NCI-H187 (cell line): ENCODE results near the gene FBXL22.

Source experiments
- DNase-seq, 2 experiments: peaks; one replicate each; lab custom pipeline; 2025; lab: John Stamatoyannopoulos, UW

FBXL22 gene, protein sequence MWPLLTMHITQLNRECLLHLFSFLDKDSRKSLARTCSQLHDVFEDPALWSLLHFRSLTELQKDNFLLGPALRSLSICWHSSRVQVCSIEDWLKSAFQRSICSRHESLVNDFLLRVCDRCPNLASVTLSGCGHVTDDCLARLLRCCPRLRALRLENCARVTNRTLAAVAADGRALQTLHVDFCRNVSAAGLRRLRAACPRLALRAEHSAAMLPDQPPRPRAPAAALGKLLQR

DNA sequence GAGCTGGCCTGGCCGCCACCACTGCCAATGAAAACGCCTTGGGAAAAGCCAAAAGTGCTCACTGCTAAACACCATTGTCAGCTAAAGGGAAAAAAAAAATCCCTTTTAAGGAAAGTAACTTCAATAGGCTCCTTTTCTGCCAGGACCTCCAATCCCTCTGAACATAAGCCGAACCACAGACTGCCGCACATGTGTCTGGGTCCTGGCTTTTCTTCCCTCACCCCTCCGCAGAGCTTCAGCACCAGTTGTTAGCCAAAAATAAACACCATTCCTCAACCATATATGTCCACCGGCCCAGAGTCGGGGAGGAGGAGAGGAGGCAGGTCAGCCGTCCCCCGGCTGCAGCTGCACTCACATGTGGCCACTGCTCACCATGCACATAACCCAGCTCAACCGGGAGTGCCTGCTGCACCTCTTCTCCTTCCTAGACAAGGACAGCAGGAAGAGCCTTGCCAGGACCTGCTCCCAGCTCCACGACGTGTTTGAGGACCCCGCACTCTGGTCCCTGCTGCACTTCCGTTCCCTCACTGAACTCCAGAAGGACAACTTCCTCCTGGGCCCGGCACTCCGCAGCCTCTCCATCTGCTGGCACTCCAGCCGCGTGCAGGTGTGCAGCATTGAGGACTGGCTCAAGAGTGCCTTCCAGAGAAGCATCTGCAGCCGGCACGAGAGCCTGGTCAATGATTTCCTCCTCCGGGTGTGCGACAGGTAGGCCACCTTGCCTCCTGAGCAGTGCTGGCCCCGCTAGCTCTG is at the start of gene FBXL22:
Gene FBXL22, plus strand, starts transcription at position 350 of the 753 bp plus-strand sequence. Its CDS starts 6 bp downstream, at position 356.
- DNase-seq, result peak; percentile 18 to 23

DNA sequence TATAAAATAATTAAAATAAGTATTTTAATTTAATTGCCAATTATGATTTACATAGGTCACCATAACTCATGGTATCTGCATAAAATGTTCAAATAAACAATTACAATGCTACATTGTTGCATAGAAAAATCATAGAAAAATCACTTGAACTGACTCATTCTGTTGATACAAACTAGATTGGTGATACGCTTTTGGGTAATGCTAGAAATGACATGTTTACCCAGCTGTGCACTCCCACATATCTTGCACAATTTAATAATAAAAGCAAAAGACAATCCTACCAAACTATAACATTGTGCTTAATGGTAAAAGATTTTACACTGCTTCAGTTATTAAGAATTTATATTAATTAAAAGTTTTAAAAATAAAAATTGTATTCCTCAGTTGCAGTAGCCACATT is 45.8 kb upstream of the FBXL22 start:
- DNase-seq, result no peak

DNA sequence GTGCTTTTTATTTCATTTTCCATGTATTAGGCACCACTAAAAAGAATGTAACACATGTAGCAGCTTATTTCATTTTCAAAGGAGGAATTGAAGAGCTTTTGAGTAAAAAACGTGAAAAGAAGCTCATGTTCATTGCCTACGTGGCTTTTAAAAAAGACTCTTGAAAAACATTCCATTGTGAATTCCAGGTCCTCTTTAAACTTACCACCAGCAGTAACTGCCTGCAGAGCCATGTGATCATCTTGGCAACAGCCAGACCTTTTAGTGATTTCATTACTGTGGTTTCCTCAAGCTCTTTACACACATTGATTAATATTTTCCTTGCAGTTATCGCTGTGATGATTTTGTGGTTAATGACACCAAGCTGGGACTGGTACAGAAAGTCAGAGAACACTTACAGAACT is 43.8 kb upstream of the FBXL22 start:
- DNase-seq, result no peak

DNA sequence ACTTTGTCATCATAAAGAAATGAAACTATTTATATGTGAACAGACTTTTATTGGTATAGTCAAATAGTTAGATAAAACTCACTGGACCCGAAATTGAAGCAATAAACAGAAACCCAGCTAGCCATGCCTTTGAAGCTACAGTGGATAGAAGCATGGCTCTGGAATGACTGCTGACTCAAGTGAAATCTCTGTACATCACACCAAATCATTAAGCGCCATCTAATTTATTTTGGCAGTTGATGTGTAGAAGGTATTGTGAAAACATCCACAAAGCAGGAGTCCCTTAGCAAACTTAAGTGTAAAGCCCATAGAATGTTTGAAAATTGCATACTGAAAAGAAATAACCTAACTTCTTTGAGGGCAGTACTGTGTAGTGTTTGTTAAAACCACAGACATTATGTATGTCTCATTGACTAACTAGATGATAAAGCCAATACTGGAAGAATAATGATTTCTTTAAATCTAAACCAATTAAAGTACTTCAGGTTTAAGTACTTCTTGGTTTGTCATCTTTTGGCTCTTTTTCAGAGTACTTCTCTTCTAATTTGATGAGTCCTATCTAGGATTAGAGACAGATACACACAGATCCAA is 42.8 kb upstream of the FBXL22 start:
- no peak for DNase-seq

- DNase-seq, result no peak
Observed at GRCh38 chr15:63555507-63555906, 41.7 kb upstream of the FBXL22 start.

DNA sequence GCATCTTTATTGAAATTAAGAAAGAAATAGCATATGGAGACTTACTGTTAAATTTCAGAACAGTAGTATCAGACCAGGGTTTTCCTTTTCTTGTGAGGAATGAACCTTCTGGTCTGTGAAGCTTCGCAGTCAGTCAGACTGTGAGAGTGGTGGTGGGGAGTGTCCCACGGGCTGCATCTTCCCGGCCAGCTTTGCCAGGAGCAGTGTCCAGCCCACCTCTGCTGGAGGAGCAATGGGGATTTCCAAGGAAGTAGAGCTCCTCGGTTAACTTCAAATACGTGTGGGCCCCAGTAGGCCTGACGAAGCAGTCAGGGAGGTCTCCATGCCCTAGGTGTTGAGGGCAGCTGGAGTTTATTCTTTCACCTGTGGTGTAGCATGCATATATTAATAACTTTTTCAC is 40.9 kb upstream of the FBXL22 start:
- DNase-seq, result no peak

GRCh38 chr15:63556736-63557135 is 40.5 kb upstream of the FBXL22 start:
- DNase-seq, result no peak

DNA sequence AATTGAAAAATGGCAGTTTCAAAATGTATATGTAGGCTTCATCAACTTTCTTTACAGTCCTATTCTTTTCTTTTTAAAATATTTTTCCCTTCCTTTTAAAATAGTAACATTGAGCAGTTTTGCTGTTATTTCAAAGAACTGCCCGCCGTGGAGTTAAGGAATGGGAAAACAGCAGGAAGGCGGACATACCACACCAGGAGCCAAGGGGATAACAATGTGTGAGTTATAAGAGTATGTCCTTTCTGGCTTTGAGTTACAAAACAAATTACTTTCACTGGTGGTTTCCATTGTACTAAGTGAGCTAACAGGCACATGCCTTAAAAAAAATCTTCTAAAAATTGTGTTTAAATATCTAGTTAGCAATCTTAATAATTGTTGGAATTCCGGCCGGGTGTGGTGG is 37.4 kb upstream of the FBXL22 start:
- DNase-seq, result no peak

- DNase-seq, result no peak
Observed at GRCh38 chr15:63560741-63561448, 36.3 kb upstream of the FBXL22 start.

GRCh38 chr15:63564093-63564492 is 33.1 kb upstream of the FBXL22 start:
- no peak for DNase-seq

GRCh38 chr15:63565536-63566186 is 31.5 kb upstream of the FBXL22 start:
- DNase-seq, result no peak

- DNase-seq, result no peak
Observed at GRCh38 chr15:63572749-63573464, 24.3 kb upstream of the FBXL22 start.

DNA sequence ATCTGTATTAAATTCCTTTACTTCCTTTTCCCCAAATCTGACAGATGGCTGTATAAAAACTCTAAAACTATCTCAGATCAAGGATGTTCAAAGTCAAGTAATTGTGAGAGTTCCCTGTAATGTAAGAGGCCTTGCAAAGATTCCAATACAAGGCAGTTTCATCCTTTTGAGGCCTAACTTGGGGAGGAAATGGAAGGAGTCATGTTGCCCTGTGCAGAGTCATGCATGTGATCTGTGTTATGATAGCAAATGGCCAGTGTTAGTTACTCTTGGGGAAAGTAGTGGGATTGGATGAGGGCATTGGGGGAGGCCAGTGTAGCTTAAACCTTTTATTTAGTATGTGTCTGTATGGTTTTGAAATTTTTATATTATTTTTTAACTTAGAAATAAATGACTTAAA is 23.7 kb upstream of the FBXL22 start:
- DNase-seq, result no peak

DNA sequence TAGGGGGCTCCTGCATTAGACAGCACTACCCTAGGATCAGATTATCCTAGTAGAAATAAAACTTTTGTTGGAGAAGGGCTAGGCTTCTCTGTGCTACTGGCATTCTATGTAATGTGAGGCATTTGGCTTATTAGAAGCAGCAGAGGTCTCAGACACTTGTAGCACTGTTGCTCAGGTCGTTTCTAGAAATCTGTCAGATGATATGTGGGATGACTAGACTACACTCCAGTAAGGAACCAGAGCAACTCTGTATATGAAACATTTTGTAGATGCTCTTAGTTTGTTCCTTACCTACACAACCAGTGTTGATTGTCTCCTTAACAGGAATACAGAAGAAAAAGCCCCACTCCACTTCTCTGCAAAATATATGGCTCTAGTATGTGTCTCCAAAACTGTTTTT is 21.9 kb upstream of the FBXL22 start:
- DNase-seq, result no peak

GRCh38 chr15:63576441-63576840 is 20.7 kb upstream of the FBXL22 start:
- no peak for DNase-seq

DNA sequence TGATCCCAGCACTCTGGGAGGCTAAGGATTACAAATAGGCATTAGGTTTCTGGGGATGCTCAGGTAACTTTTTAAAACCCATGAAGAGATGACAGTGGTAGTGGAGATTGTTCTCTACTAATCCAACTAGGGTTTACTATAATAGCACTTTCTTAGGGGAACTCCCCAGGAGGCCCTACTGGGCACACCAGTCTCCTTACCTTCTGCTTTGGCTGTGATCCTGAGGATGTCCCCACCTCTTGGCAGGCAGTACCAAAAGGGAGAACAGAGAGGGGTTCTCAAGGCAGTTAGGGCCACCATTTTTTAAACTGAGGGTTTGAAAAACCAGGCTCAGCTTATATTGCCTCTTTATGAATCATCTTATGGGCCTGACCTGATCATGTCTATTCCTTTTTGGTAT is 15.0 kb upstream of the FBXL22 start:
- no peak for DNase-seq

DNA sequence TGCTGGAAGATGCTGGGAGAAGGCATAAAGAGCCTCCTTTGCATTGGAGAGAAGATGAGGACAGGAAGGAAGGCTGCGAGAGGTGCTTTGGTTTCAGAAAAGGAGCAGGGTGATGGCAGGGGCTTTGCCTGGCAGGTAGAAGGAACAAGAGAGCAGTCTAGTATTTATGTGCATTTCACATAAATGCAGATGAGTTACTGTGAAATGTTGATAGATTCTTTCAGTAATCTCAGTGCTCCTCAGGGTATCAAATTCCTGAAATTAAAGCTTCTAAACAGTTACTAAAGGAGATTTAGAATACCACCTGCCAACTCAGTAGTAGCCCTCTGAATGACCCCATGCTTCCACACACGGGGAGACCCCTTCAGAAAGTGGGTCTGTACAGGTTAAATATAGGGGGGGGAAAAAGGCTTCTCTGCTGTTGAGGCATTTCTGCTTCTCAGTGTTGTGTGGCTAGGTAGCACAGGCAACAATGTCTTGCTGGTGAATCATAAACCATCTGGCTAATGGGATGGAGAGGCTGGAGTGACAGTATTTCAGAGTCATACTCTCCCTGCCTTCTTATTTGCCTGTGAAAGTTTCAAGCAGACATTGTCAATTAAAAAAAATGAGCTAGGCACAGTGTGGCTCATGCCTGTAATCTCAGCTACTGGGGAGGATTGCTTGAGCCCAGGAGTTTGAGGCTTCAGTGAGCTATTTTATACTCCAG is 14.3 kb upstream of the FBXL22 start:
- DNase-seq, result no peak

DNA sequence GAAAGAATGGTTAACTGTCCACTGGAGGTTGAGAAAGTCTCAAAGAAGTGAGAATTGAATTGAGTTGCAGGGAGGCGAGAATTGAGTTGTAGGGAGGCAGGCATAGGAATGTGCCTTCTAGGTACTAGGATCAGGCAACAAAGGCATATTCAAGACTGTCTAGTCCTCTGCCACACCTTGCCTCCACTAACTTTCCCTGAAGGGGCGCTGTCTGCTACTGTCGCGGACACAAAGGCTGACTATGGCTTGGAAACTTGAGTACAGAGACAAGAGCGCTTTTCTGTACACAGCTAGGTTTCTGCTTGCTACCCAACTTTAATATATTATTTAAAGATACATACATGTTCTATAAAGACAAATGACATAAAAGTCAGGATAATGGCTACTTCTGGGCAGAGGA is 10.4 kb upstream of the FBXL22 start:
- DNase-seq, result no peak

DNA sequence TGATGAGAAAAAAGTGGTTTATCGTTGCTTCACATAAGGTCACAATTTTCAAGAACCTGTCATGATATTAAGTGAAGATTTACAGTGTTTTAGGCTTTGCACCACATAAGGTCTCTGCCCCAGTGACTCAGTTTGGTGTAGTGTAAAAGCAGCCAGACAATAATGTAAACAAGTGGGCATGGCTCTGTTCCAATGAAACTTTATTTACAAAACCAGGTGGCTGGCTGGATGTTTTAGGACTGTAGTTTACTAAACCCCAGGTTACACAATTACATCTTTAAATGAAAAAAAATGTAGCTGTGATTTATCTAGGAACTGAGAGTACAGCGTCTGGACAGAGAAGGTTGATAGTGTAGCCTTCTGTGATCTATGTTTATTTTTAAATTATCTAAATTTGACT is 9.7 kb upstream of the FBXL22 start:
- no peak for DNase-seq

DNA sequence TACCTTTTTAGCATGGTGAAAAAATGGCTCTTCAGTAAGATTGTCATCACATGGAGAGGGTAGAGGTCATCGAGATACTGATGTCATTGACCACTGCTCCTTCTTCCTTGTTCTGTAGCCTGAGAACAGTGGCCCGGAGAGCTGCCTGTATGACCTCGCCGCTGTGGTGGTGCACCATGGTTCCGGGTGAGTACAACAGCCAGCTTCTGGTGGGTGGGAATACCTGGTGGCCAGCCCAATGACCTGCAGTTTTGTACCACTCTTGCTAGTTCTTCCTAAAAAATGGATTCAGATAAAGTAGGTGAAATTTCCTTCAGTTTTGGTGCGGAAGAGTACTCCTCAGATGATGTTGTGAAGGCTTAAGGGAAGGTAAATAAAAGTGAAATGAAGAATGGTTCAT is 8.4 kb upstream of the FBXL22 start:
- DNase-seq, result no peak
